ENCODE data around the gene ST8SIA4.

DNA sequence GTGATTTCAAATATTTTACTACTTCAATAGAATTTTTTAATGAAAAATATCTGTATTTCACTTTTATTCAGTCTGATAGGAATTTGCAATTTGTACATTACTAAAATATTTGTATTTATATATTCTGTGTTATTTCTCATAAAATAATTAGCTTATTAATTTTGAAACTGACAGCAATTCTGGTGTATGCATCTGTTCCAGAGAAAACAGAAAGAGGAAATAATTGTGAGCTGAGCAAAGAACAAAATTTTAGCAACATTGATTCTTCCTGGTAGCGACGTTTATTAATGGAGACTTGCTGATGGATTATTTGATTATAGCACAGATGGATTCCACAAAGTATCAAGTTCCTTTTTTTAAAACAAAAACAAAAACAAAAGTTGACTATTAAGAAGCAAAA lies 61.0 kb downstream of the ST8SIA4 start:
- TF ChIP-seq CREB1 (IDR thresholded peaks at IDR 0.05; ENCODE audit: low read depth) (no peak), MAX (IDR thresholded peaks at IDR 0.05) (no peak)

Data from Ishikawa (cell line).